SK-N-SH treated with all-trans-retinoic acid at 6 μM for 48 hours (cell line): ENCODE data around the gene CADM1.

Source experiments
- ATAC-seq: fragments of 200-7000 bp; cut with Tn5 transposase; 3 replicates; pipeline ENCODE4 v1.9.1; 2020; ENCODE audit warnings: mild to moderate bottlenecking, moderate library complexity
- ARNTL ChIP-seq: fragments of 450-650 bp; formaldehyde crosslinking; IDR thresholded peaks from 2 replicates; pipeline ENCODE4 v1.5.0; 2020; ENCODE audit warnings: low read depth, mild to moderate bottlenecking, moderate library complexity, borderline replicate concordance
- BACH2 ChIP-seq: fragments of 250-450 bp; sonication (Bioruptor Pico); IDR thresholded peaks from 2 replicates; pipeline ENCODE4 v1.9.0; 2021; ENCODE audit warnings: mild to moderate bottlenecking, borderline replicate concordance
- CSDC2 ChIP-seq: fragments of 250-450 bp; sonication (Bioruptor Pico); IDR thresholded peaks from 2 replicates; pipeline ENCODE4 v1.5.0; 2020; ENCODE audit warnings: mild to moderate bottlenecking, moderate library complexity
- ESRRG ChIP-seq: fragments of 250-450 bp; sonication (Bioruptor Pico); IDR thresholded peaks from 2 replicates; pipeline ENCODE4 v1.6.1; 2021; ENCODE audit warnings: mild to moderate bottlenecking
- GLIS3 ChIP-seq: fragments of 250-450 bp; sonication (Bioruptor Pico); IDR thresholded peaks from 2 replicates; pipeline ENCODE4 v1.5.0; 2020; ENCODE audit warnings: mild to moderate bottlenecking, moderate library complexity
- ISL1 ChIP-seq: fragments of 250-450 bp; sonication (Bioruptor Pico); IDR thresholded peaks from 2 replicates; pipeline ENCODE4 v2.1.2; 2022; ENCODE audit warnings: mild to moderate bottlenecking, moderate library complexity
- OSR1 ChIP-seq: fragments of 250-450 bp; sonication (Bioruptor Pico); IDR thresholded peaks from 2 replicates; pipeline ENCODE4 v1.8.0; 2022; ENCODE audit warnings: moderate library complexity, mild to moderate bottlenecking, inconsistent platforms
- PPARA ChIP-seq: fragments of 250-450 bp; sonication (Bioruptor Pico); IDR thresholded peaks from 2 replicates; pipeline ENCODE4 v1.5.0; 2020; ENCODE audit warnings: mild to moderate bottlenecking, borderline replicate concordance
- RARB ChIP-seq: fragments of 250-450 bp; sonication (Bioruptor Pico); IDR thresholded peaks from 2 replicates; pipeline ENCODE4 v1.8.0; 2021; ENCODE audit warnings: mild to moderate bottlenecking, moderate library complexity
- TOX ChIP-seq: fragments of 250-450 bp; sonication (Bioruptor Pico); IDR thresholded peaks from 2 replicates; pipeline ENCODE4 v1.8.0; 2021; ENCODE audit warnings: mild to moderate bottlenecking, moderate library complexity, borderline replicate concordance
- ZC3H10 ChIP-seq: fragments of 250-450 bp; sonication (Bioruptor Pico); IDR thresholded peaks from 2 replicates; pipeline ENCODE4 v1.5.1; 2021; ENCODE audit warnings: mild to moderate bottlenecking, moderate library complexity
- ZFP3 ChIP-seq: fragments of 250-450 bp; sonication (Bioruptor Pico); IDR thresholded peaks from 2 replicates; pipeline ENCODE4 v1.5.0; 2020; ENCODE audit warnings: mild to moderate bottlenecking, moderate library complexity
- ZFP30 ChIP-seq: fragments of 450-650 bp; formaldehyde crosslinking; IDR thresholded peaks from 2 replicates; pipeline ENCODE4 v1.5.0; 2022; ENCODE audit warnings: mild to moderate bottlenecking, moderate library complexity
- ZNF565 ChIP-seq: fragments of 450-650 bp; formaldehyde crosslinking; conservative IDR thresholded peaks from 2 replicates; pipeline ENCODE4 v1.5.0; 2020; ENCODE audit warnings: low read depth, mild to moderate bottlenecking, moderate library complexity
- ZNF8 ChIP-seq: fragments of 450-650 bp; formaldehyde crosslinking; IDR thresholded peaks from 2 replicates; pipeline ENCODE4 v1.5.0; 2020; ENCODE audit warnings: mild to moderate bottlenecking, moderate library complexity
- TF ChIP-seq, protein P1 (sequence below): fragments of 250-450 bp; sonication (Bioruptor Pico); IDR thresholded peaks from 2 replicates; pipeline ENCODE4 v1.5.1; 2021; ENCODE audit warnings: mild to moderate bottlenecking, moderate library complexity
- TF ChIP-seq, protein P2 (sequence below): fragments of 250-450 bp; sonication (Bioruptor Pico); IDR thresholded peaks from 2 replicates; pipeline ENCODE4 v1.8.0; 2020; ENCODE audit warnings: mild to moderate bottlenecking, moderate library complexity, borderline replicate concordance
- TF ChIP-seq, protein P3 (sequence below): fragments of 250-450 bp; sonication (Bioruptor Pico); IDR thresholded peaks from 2 replicates; pipeline ENCODE4 v1.5.1; 2020; ENCODE audit warnings: low read depth, mild to moderate bottlenecking, moderate library complexity
- TF ChIP-seq, protein P4 (sequence below): fragments of 250-450 bp; sonication (Bioruptor Pico); IDR thresholded peaks from 2 replicates; pipeline ENCODE4 v1.5.0; 2020; ENCODE audit warnings: mild to moderate bottlenecking, moderate library complexity
- TF ChIP-seq, protein P5 (sequence below): fragments of 250-450 bp; sonication (Bioruptor Pico); IDR thresholded peaks from 2 replicates; pipeline ENCODE4 v1.8.0; 2021; ENCODE audit warnings: low read depth, mild to moderate bottlenecking, moderate library complexity, borderline replicate concordance

The CADM1 gene

DNA sequence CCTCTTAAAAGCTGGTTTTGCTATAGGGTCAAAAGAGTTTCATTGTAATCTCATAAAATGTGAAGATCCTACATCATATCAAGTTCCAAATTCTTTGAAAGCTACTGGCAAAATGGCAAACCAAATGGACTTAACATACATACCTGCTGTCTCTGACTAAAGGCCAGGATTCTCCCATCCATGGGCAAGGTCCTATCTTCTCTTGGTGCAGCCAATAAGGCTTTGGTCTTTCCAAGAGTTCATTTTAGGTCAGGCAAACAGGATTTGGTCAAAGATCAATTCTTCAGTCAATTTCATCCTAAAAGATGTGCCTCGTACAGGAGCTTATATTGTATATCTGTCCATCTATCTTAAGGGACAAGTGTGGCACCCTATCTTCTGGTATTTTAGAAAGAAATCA is 49.7 kb downstream of the CADM1 start:
- ATAC-seq, result no peak
- TF ChIP-seq RARB (CRISPR knock-in tag), result no peak
- TF ChIP-seq, protein P1, sequence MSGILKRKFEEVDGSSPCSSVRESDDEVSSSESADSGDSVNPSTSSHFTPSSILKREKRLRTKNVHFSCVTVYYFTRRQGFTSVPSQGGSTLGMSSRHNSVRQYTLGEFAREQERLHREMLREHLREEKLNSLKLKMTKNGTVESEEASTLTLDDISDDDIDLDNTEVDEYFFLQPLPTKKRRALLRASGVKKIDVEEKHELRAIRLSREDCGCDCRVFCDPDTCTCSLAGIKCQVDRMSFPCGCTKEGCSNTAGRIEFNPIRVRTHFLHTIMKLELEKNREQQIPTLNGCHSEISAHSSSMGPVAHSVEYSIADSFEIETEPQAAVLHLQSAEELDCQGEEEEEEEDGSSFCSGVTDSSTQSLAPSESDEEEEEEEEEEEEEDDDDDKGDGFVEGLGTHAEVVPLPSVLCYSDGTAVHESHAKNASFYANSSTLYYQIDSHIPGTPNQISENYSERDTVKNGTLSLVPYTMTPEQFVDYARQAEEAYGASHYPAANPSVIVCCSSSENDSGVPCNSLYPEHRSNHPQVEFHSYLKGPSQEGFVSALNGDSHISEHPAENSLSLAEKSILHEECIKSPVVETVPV, result no peak
- no peak for TF ChIP-seq ESRRG
- no peak for TF ChIP-seq ZNF565
- no peak for TF ChIP-seq BACH2
- TF ChIP-seq ZC3H10 (CRISPR knock-in tag), result no peak
- TF ChIP-seq TOX, result no peak
- TF ChIP-seq, protein P2, sequence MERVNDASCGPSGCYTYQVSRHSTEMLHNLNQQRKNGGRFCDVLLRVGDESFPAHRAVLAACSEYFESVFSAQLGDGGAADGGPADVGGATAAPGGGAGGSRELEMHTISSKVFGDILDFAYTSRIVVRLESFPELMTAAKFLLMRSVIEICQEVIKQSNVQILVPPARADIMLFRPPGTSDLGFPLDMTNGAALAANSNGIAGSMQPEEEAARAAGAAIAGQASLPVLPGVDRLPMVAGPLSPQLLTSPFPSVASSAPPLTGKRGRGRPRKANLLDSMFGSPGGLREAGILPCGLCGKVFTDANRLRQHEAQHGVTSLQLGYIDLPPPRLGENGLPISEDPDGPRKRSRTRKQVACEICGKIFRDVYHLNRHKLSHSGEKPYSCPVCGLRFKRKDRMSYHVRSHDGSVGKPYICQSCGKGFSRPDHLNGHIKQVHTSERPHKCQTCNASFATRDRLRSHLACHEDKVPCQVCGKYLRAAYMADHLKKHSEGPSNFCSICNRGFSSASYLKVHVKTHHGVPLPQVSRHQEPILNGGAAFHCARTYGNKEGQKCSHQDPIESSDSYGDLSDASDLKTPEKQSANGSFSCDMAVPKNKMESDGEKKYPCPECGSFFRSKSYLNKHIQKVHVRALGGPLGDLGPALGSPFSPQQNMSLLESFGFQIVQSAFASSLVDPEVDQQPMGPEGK (CRISPR knock-in tag), result no peak
- TF ChIP-seq ZFP30 (CRISPR knock-in tag), result no peak
- TF ChIP-seq, protein P3, sequence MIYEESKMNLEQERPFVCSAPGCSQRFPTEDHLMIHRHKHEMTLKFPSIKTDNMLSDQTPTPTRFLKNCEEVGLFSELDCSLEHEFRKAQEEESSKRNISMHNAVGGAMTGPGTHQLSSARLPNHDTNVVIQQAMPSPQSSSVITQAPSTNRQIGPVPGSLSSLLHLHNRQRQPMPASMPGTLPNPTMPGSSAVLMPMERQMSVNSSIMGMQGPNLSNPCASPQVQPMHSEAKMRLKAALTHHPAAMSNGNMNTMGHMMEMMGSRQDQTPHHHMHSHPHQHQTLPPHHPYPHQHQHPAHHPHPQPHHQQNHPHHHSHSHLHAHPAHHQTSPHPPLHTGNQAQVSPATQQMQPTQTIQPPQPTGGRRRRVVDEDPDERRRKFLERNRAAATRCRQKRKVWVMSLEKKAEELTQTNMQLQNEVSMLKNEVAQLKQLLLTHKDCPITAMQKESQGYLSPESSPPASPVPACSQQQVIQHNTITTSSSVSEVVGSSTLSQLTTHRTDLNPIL (CRISPR knock-in tag), result no peak
- no peak for TF ChIP-seq ZNF8
- TF ChIP-seq, protein P4, sequence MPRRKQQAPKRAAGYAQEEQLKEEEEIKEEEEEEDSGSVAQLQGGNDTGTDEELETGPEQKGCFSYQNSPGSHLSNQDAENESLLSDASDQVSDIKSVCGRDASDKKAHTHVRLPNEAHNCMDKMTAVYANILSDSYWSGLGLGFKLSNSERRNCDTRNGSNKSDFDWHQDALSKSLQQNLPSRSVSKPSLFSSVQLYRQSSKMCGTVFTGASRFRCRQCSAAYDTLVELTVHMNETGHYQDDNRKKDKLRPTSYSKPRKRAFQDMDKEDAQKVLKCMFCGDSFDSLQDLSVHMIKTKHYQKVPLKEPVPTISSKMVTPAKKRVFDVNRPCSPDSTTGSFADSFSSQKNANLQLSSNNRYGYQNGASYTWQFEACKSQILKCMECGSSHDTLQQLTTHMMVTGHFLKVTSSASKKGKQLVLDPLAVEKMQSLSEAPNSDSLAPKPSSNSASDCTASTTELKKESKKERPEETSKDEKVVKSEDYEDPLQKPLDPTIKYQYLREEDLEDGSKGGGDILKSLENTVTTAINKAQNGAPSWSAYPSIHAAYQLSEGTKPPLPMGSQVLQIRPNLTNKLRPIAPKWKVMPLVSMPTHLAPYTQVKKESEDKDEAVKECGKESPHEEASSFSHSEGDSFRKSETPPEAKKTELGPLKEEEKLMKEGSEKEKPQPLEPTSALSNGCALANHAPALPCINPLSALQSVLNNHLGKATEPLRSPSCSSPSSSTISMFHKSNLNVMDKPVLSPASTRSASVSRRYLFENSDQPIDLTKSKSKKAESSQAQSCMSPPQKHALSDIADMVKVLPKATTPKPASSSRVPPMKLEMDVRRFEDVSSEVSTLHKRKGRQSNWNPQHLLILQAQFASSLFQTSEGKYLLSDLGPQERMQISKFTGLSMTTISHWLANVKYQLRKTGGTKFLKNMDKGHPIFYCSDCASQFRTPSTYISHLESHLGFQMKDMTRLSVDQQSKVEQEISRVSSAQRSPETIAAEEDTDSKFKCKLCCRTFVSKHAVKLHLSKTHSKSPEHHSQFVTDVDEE (CRISPR knock-in tag), result no peak
- TF ChIP-seq, protein P5, sequence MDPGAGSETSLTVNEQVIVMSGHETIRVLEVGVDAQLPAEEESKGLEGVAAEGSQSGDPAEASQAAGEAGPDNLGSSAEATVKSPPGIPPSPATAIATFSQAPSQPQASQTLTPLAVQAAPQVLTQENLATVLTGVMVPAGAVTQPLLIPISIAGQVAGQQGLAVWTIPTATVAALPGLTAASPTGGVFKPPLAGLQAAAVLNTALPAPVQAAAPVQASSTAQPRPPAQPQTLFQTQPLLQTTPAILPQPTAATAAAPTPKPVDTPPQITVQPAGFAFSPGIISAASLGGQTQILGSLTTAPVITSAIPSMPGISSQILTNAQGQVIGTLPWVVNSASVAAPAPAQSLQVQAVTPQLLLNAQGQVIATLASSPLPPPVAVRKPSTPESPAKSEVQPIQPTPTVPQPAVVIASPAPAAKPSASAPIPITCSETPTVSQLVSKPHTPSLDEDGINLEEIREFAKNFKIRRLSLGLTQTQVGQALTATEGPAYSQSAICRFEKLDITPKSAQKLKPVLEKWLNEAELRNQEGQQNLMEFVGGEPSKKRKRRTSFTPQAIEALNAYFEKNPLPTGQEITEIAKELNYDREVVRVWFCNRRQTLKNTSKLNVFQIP, result no peak
- TF ChIP-seq GLIS3 (CRISPR knock-in tag), result no peak
- no peak for TF ChIP-seq PPARA (CRISPR knock-in tag)
- TF ChIP-seq CSDC2 (CRISPR knock-in tag), result no peak
- TF ChIP-seq ZFP3 (CRISPR knock-in tag), result no peak
- TF ChIP-seq OSR1 (CRISPR knock-in tag), result no peak
- TF ChIP-seq ISL1 (CRISPR knock-in tag), result no peak

DNA sequence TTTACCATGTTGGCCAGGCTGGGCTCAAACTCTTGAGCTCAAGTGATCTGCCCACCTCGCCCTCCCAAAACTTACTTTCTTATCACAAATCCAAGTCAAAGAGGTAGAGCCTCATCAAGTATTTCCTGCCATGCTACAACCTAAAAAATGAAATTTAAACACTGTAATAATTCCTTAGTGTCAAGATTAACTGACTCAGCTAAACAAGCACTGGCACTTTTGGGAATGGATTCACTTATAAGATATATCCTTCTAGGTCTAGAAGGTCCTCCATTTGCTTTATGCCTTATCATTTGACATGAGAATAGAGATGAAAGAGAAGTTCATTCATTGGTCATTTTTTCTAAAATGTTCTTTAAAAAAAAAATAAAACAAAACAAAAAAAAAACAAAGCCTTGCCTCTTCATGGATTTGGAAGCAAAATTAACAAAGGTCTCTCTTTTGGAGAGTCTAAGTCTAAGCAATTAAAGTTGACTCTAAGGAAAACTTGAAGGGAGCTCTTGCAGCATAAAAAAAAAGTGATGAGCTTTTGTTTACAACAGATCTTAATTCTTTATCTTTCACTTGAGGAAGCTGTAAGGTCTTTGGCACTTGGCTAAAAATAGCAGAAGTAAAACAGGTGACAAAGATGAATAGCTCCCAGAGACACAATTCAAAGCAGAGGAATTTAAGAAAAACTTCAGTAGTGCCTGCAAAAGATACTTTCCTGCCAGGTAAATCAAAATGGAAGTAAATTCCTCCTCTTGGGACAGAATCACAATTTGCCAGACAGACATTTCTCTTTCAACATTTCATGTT is 50.3 kb downstream of the CADM1 start:
- TF ChIP-seq ISL1 (CRISPR knock-in tag) (no peak), ARNTL (CRISPR knock-in tag) (no peak), RARB (CRISPR knock-in tag) (no peak)
- no peak for ATAC-seq

DNA sequence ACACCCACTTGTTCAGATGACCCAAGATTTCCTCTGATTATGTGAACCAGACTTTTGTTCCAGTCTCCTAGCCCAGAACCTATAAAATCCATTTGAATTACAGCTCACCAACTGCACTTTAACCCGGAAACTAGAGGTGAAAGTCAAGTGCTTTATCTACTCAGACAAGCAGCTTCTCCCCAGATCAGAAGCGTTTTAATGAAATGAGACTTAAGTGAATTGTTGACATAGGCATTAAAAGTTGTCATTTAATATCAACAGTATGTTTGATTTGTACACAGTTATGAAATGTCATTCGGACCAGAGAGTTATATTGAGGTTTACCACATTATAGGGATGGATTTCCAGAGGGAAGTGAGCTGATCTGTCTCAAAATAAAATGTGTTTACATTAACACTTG is 52.0 kb downstream of the CADM1 start:
- no peak for TF ChIP-seq ZNF565
- no peak for TF ChIP-seq BACH2
- TF ChIP-seq, protein P4 (CRISPR knock-in tag), result no peak
- no peak for TF ChIP-seq ARNTL (CRISPR knock-in tag)
- TF ChIP-seq RARB (CRISPR knock-in tag), result no peak
- no peak for TF ChIP-seq ZFP30 (CRISPR knock-in tag)
- TF ChIP-seq ZC3H10 (CRISPR knock-in tag), result no peak
- TF ChIP-seq, all 23 proteins: peak for 0
- no peak for ATAC-seq
